Measurements from ENCODE around the gene NRAP.

NRAP gene

GRCh38 chr10:113563306-113564088 lies 100.3 kb downstream of the NRAP start:
- peak; percentile 20 to 45 for DNase-seq (ENCODE audit: low read depth in 2 of 2)

GRCh38 chr10:113562704-113563103 lies 101.1 kb downstream of the NRAP start:
- no peak for DNase-seq (ENCODE audit: low read depth in 2 of 2)

GRCh38 chr10:113562069-113562468 lies 101.8 kb downstream of the NRAP start:
- no peak for DNase-seq (ENCODE audit: low read depth in 2 of 2)

GRCh38 chr10:113561214-113561613 lies 102.6 kb downstream of the NRAP start:
- no peak for DNase-seq (ENCODE audit: low read depth in 2 of 2)

- DNase-seq (ENCODE audit: low read depth in 2 of 2): no peak
Observed at GRCh38 chr10:113560071-113560470, 103.8 kb downstream of the NRAP start.

GRCh38 chr10:113557903-113558321 lies 105.9 kb downstream of the NRAP start:
- no peak for DNase-seq (ENCODE audit: low read depth in 2 of 2)

GRCh38 chr10:113557424-113557862 lies 106.4 kb downstream of the NRAP start:
- no peak for DNase-seq (ENCODE audit: low read depth in 2 of 2)

GRCh38 chr10:113555751-113556150 lies 108.1 kb downstream of the NRAP start:
- no peak for DNase-seq (ENCODE audit: low read depth in 2 of 2)

GRCh38 chr10:113555245-113555644 lies 108.6 kb downstream of the NRAP start:
- no peak for DNase-seq (ENCODE audit: low read depth in 2 of 2)

- DNase-seq (ENCODE audit: low read depth in 2 of 2): no peak
Observed at GRCh38 chr10:113554214-113554613, 109.6 kb downstream of the NRAP start.

- no peak for DNase-seq (ENCODE audit: low read depth in 2 of 2)
Observed at GRCh38 chr10:113553149-113553548, 110.7 kb downstream of the NRAP start.

- no peak for DNase-seq (ENCODE audit: low read depth in 2 of 2)
Observed at GRCh38 chr10:113552701-113553100, 111.1 kb downstream of the NRAP start, which contains the start of gene HABP2. TSS of gene HABP2 (plus strand) at chr10:113553053. CDS start at chr10:113553122, 69 bp downstream.

- no peak for DNase-seq (ENCODE audit: low read depth in 2 of 2)
Observed at GRCh38 chr10:113552014-113552413, 111.8 kb downstream of the NRAP start.

- no peak for DNase-seq (ENCODE audit: low read depth in 2 of 2)
Observed at GRCh38 chr10:113550365-113550764, 113.5 kb downstream of the NRAP start.

- DNase-seq (ENCODE audit: low read depth in 2 of 2): no peak
Observed at GRCh38 chr10:113549856-113550255, 114.0 kb downstream of the NRAP start.

- no peak for DNase-seq (ENCODE audit: low read depth in 2 of 2)
Observed at GRCh38 chr10:113547426-113547825, 116.4 kb downstream of the NRAP start.

- no peak for DNase-seq (ENCODE audit: low read depth in 2 of 2)
Observed at GRCh38 chr10:113544392-113544791, 119.4 kb downstream of the NRAP start.

- DNase-seq (ENCODE audit: low read depth in 2 of 2): no peak
Observed at GRCh38 chr10:113543107-113543955, 120.5 kb downstream of the NRAP start.

- DNase-seq (ENCODE audit: low read depth in 2 of 2): no peak
Observed at GRCh38 chr10:113541549-113541927, 122.3 kb downstream of the NRAP start.

GRCh38 chr10:113540845-113541548 lies 122.8 kb downstream of the NRAP start:
- DNase-seq (ENCODE audit: low read depth in 2 of 2): no peak

- DNase-seq (ENCODE audit: low read depth in 2 of 2): no peak
Observed at GRCh38 chr10:113539789-113540188, 124.1 kb downstream of the NRAP start.

All from stimulated activated CD4-positive, alpha-beta T cell treated with anti-CD3 and anti-CD28 coated beads, Interleukin-1b, Interleukin-23, amount 100 ng/mL, for 1 hour (primary cell).